WERI-Rb-1 (cell line): ENCODE measurements around the gene PLOD3.

Experiments
- DNase-seq: peaks from one replicate; pipeline ENCODE4 v3.0.0-alpha.2; 2020
- H3K27ac ChIP-seq: fragments of 250-450 bp; sonication (Bioruptor Pico); 2 replicates; pipeline ENCODE4 v1.5.1; 2020; ENCODE audit warnings: mild to moderate bottlenecking, moderate library complexity
- H3K27me3 ChIP-seq: fragments of 250-450 bp; sonication (Bioruptor Pico); 2 replicates; pipeline ENCODE4 v1.5.1; 2021; ENCODE audit warnings: mild to moderate bottlenecking, low read depth, moderate library complexity; ENCODE audit not compliant: insufficient read depth, severe bottlenecking
- H3K36me3 ChIP-seq: fragments of 250-450 bp; sonication (Bioruptor Pico); 2 replicates; pipeline ENCODE4 v1.5.1; 2020; ENCODE audit warnings: mild to moderate bottlenecking, moderate library complexity
- H3K4me3 ChIP-seq: 2 replicates; pipeline ENCODE4 v1.5.1; 2011; ENCODE audit warnings: low read depth, mild to moderate bottlenecking, control low read depth, low read length
- H3K9me3 ChIP-seq: fragments of 250-450 bp; sonication (Bioruptor Pico); 2 replicates; pipeline ENCODE4 v1.5.1; 2021; ENCODE audit warnings: mild to moderate bottlenecking, moderate library complexity; ENCODE audit not compliant: severe bottlenecking
- TF ChIP-seq, protein P1 (sequence below): IDR thresholded peaks from 2 replicates; pipeline ENCODE4 v1.5.1; 2011; ENCODE audit warnings: low read depth, mild to moderate bottlenecking, control low read depth, inconsistent platforms, low read length

Gene PLOD3

DNA sequence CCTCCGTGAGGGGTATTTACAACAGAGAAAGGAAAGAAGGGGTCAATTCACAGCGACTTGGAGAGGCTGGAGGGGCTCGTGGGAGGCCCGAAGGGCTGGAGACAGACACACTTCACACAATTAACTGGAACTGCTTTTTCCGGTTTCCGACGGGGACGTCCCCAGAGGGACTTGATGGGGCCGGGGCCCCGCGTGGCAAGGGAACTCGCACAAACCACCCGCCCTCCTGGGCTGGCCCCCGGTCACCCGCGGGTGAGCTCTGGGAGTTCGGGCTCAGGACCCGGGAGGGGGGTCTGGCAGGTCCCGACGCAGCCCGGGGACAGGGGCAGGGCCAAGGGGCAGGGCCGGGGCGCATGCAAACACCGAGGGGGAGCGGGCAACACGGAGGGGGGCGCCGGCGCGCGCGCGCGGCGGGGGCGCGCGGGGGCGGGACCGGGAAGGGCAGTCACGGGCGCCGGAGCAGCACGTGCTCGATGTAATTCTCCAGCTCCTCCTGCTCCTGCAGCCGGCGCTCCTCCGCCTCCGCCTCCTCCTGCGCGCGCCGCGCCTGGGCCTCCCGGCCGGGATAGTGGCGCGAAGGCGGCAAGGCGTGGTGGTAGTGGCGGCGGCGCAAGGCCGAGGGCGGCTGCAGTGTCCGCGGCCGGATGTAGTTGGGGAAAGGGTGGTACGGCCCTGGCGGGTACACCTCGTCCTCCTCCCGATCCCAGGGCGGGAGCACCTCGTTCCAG lies 54.7 kb downstream of the PLOD3 start:
- H3K27me3 ChIP-seq = peaks cover 79% of the 10 kb centered on the region

GRCh38 chr7:101161692-101162471 lies 55.5 kb downstream of the PLOD3 start:
- Histone ChIP-seq H3K36me3 (no peaks in the 10 kb centered on the region), H3K27me3 (peaks cover 79% of the 10 kb centered on the region), H3K27ac (no peak overlapping the region), H3K4me3 (no peak overlapping the region), H3K9me3 (no peaks in the 10 kb centered on the region)
- TF ChIP-seq, protein P1, sequence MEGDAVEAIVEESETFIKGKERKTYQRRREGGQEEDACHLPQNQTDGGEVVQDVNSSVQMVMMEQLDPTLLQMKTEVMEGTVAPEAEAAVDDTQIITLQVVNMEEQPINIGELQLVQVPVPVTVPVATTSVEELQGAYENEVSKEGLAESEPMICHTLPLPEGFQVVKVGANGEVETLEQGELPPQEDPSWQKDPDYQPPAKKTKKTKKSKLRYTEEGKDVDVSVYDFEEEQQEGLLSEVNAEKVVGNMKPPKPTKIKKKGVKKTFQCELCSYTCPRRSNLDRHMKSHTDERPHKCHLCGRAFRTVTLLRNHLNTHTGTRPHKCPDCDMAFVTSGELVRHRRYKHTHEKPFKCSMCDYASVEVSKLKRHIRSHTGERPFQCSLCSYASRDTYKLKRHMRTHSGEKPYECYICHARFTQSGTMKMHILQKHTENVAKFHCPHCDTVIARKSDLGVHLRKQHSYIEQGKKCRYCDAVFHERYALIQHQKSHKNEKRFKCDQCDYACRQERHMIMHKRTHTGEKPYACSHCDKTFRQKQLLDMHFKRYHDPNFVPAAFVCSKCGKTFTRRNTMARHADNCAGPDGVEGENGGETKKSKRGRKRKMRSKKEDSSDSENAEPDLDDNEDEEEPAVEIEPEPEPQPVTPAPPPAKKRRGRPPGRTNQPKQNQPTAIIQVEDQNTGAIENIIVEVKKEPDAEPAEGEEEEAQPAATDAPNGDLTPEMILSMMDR = no peak
- no peak for DNase-seq

More for the DNA sequence above, 54.7 kb downstream of the PLOD3 start:
- TF ChIP-seq, protein P1 = no peak
- Histone ChIP-seq H3K36me3 (no peaks in the 10 kb centered on the region), H3K4me3 (peak overlapping the region; percentile 19; the same call in 1 of the 2 replicates), H3K9me3 (no peaks in the 10 kb centered on the region), H3K27ac (no peak overlapping the region)
- peak; percentile 51 for DNase-seq

DNA sequence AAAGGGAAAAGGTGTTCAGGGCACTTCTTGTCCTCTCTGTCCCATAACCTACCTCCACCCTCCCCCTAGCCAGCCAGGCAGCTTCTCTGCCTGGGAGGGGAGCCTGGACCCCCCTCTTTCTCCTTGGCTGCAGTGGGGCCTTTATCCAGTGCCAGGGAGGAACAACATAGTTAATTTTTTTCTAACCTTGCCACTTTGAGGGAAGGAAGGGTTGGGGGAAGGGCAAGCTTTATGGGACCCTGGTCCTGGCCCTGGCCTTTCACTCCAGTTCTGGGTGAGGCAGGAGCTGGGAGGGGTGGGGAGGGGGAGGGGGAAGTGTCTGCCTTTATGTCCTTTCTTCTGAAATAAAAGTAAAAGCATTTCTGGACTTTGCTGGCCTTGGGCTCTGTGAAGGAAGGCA lies 56.5 kb downstream of the PLOD3 start:
- no peaks in the 10 kb centered on the region for H3K9me3 ChIP-seq
- H3K27ac ChIP-seq = no peak overlapping the region
- no peak for DNase-seq
- TF ChIP-seq, protein P1 = no peak
- no peak overlapping the region for H3K4me3 ChIP-seq
- H3K27me3 ChIP-seq = peaks cover 83% of the 10 kb centered on the region
- H3K36me3 ChIP-seq = no peaks in the 10 kb centered on the region

GRCh38 chr7:101159696-101160674 lies 57.4 kb downstream of the PLOD3 start:
- no peak overlapping the region for H3K27ac ChIP-seq
- no peak overlapping the region for H3K4me3 ChIP-seq
- no peaks in the 10 kb centered on the region for H3K9me3 ChIP-seq
- no peaks in the 10 kb centered on the region for H3K36me3 ChIP-seq
- no peak for DNase-seq
- TF ChIP-seq, protein P1 = no peak
- H3K27me3 ChIP-seq = peaks cover 83% of the 10 kb centered on the region

DNA sequence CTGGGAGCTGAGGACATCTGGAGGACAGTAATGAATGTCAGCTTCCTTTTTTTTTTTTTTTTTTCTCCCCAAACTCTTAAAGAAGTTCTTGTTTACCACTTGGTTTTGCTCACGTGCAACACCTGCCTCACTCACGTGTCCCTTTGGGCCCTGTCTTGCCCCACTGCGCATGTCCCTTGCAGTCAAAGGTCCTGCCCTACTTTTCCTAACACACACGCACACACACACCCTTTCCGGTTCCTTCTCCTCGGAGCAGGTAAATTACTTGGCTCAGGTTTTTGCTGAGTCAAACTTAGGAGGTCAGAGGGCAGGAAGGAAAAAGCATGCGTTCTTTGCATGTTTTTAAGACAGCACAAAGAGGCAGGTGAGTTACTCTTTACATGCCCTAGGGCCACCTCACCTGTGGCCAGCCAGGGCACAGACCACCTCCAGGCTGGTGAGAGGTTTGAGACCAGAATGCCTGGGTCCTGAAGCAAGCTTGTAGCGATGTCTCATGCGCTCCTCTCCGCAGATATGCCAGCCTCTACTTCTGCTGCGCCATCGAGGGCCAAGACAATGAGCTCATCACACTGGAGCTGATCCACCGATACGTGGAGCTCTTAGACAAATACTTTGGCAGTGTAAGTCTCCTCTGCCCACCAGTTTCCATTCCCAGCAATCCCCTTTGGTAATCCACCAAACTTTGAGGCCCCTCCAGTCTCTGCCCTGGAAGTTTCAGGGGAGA lies 60.4 kb downstream of the PLOD3 start:
- no peak for DNase-seq
- Histone ChIP-seq H3K27me3 (peaks cover 78% of the 10 kb centered on the region), H3K9me3 (peaks cover 5% of the 10 kb centered on the region), H3K4me3 (no peak overlapping the region), H3K36me3 (no peaks in the 10 kb centered on the region), H3K27ac (no peak overlapping the region)
- TF ChIP-seq, protein P1 = no peak
